HL-60 (cell line): Measurements from ENCODE around the gene CFAP58.

Experiments
- DNase-seq, 2 experiments: peaks; one replicate each; pipeline ENCODE4 v3.0.0-alpha.2; 2010 to 2020; ENCODE audit warnings: low read depth in 1 of 2, low spot score in 1 of 2
- H3K27ac ChIP-seq: fragments of 250-450 bp; sonication (Bioruptor Pico); replicated peaks from 2 replicates; pipeline ENCODE4 v1.5.1; 2020; ENCODE audit warnings: mild to moderate bottlenecking, moderate library complexity
- H3K27me3 ChIP-seq: fragments of 250-450 bp; sonication (Bioruptor Pico); 2 replicates; pipeline ENCODE4 v1.5.1; 2021; ENCODE audit warnings: mild to moderate bottlenecking, moderate library complexity; ENCODE audit not compliant: insufficient read depth, poor library complexity, severe bottlenecking
- H3K4me3 ChIP-seq: replicated peaks from 2 replicates; pipeline ENCODE4 v1.5.1; 2011; ENCODE audit warnings: mild to moderate bottlenecking, control low read depth, low read length; ENCODE audit not compliant: insufficient read depth
- GABPA ChIP-seq: IDR thresholded peaks from 2 replicates; pipeline ENCODE4 v1.6.1; 2012; ENCODE audit warnings: low read depth
- POLR2AphosphoS5 ChIP-seq: IDR thresholded peaks from 2 replicates; pipeline ENCODE4 v1.6.1; 2012; ENCODE audit warnings: low read depth
- SPI1 ChIP-seq: IDR thresholded peaks from 2 replicates; pipeline ENCODE4 v1.6.1; 2012; ENCODE audit warnings: low read depth, mild to moderate bottlenecking, borderline replicate concordance
- TF ChIP-seq, protein P1 (sequence below): IDR thresholded peaks from one replicate; pipeline ENCODE4 v1.5.1; 2011; ENCODE audit warnings: low read length, control low read depth, inconsistent platforms; ENCODE audit not compliant: insufficient read depth
- TF ChIP-seq, protein P2 (sequence below): IDR thresholded peaks from 2 replicates; pipeline ENCODE4 v1.6.1; 2012; ENCODE audit warnings: low read depth; ENCODE audit not compliant: insufficient replicate concordance

The CFAP58 gene

DNA sequence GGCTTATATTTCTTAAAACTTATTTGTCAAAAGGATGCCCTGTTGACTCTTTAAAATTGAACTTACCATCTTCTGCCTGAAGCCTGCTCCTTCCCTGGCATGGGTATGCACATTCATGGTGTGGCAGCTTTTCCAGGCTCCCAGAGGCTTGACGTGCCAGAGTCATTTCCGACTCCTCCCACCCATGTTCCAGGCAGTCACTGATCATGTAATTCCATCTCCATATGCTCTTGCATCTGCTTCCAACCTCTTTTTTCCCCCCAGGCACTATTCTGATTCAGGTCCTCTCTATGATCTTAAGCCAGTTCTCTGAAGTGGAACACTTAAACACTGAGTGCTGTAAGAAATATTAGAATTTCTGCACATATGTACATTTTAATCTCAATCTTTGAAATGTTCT lies 82.2 kb downstream of the CFAP58 start:
- Histone ChIP-seq H3K27me3 (no peaks in the 10 kb centered on the region), H3K27ac (no peak overlapping the region), H3K4me3 (no peak overlapping the region)
- no peak for DNase-seq
- no peak for TF ChIP-seq POLR2AphosphoS5

DNA sequence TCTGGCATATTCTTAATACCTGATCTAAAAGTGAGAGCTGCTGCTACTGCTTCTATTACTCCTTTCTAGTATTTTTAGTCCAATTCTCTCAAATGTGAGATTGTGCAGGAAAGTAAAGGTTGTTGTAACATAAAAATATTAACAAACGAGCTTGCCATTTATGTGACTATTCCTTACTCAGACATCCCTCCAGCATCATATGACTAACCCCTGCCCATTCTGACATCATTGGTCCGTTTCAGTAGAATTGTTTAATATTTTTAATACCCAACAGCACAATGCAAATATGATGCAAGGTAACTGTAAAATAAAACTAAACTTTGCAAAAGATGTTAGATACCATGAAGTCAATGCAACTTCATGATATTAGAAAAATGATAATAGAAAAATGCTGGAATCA lies 83.6 kb downstream of the CFAP58 start:
- no peak overlapping the region for H3K27ac ChIP-seq
- no peak for DNase-seq
- no peak for TF ChIP-seq SPI1
- TF ChIP-seq POLR2AphosphoS5: no peak
- H3K4me3 ChIP-seq: no peak overlapping the region
- H3K27me3 ChIP-seq: no peaks in the 10 kb centered on the region

DNA sequence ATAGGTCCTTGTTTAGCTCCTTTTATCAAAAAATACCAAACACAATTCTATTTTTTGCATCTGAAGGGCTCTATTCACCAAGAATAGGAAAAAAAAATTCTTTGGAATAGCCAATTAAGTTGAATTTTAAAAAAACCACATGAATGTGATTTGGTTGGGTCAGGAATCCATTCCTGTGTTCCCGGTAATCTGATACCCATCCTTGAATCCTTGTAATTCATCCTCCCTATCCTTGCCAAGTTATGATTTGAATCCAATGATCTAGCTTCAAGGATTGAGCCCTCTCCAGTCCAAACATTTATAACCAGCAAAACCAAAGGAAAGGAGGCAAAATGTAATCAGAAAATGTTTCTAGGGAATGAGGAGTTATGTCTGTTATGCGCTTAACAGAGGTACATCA lies 86.6 kb downstream of the CFAP58 start:
- no peak overlapping the region for H3K27ac ChIP-seq
- no peak overlapping the region for H3K4me3 ChIP-seq
- TF ChIP-seq GABPA (no peak), POLR2AphosphoS5 (no peak), SPI1 (no peak)
- TF ChIP-seq, protein P1, sequence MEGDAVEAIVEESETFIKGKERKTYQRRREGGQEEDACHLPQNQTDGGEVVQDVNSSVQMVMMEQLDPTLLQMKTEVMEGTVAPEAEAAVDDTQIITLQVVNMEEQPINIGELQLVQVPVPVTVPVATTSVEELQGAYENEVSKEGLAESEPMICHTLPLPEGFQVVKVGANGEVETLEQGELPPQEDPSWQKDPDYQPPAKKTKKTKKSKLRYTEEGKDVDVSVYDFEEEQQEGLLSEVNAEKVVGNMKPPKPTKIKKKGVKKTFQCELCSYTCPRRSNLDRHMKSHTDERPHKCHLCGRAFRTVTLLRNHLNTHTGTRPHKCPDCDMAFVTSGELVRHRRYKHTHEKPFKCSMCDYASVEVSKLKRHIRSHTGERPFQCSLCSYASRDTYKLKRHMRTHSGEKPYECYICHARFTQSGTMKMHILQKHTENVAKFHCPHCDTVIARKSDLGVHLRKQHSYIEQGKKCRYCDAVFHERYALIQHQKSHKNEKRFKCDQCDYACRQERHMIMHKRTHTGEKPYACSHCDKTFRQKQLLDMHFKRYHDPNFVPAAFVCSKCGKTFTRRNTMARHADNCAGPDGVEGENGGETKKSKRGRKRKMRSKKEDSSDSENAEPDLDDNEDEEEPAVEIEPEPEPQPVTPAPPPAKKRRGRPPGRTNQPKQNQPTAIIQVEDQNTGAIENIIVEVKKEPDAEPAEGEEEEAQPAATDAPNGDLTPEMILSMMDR: no peak
- TF ChIP-seq, protein P2, sequence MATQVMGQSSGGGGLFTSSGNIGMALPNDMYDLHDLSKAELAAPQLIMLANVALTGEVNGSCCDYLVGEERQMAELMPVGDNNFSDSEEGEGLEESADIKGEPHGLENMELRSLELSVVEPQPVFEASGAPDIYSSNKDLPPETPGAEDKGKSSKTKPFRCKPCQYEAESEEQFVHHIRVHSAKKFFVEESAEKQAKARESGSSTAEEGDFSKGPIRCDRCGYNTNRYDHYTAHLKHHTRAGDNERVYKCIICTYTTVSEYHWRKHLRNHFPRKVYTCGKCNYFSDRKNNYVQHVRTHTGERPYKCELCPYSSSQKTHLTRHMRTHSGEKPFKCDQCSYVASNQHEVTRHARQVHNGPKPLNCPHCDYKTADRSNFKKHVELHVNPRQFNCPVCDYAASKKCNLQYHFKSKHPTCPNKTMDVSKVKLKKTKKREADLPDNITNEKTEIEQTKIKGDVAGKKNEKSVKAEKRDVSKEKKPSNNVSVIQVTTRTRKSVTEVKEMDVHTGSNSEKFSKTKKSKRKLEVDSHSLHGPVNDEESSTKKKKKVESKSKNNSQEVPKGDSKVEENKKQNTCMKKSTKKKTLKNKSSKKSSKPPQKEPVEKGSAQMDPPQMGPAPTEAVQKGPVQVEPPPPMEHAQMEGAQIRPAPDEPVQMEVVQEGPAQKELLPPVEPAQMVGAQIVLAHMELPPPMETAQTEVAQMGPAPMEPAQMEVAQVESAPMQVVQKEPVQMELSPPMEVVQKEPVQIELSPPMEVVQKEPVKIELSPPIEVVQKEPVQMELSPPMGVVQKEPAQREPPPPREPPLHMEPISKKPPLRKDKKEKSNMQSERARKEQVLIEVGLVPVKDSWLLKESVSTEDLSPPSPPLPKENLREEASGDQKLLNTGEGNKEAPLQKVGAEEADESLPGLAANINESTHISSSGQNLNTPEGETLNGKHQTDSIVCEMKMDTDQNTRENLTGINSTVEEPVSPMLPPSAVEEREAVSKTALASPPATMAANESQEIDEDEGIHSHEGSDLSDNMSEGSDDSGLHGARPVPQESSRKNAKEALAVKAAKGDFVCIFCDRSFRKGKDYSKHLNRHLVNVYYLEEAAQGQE: no peak
- no peaks in the 10 kb centered on the region for H3K27me3 ChIP-seq
- no peak for DNase-seq

DNA sequence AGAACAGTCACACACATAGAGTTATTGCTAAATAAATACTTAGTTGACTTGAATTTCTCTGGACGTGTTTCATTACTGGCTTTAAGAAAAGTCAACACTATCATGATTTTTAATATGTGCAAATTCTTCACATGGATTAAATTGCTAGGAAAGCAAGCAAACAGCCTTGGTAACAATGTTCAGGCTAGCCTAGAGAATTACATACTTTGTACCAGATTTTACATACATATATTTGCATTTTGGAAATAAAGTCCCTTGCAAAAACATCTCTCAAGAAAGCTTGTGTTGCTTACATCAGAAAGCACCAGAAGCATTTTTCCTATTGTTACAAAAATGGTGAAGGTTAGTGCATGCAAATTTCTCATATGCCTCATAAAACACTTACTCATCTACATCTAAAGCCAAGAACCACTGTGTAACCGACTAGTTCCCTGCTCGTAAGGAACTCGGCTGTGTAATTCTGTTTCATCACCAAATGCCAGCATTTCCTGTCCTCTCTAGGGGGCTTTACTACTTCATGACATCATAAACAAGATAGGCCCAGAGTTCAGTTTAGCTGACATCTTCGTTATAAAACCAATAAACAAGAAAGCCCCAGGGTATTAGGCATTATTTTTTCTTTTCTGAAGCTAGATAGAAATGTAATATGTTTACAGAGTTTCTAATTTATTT lies 87.8 kb downstream of the CFAP58 start:
- DNase-seq: peak in 1 of 2 experiments; percentile 9
- Histone ChIP-seq H3K27ac (no peak overlapping the region), H3K27me3 (no peaks in the 10 kb centered on the region), H3K4me3 (no peak overlapping the region)
- peak; percentile 5; the same call in 1 of the 2 replicates for TF ChIP-seq SPI1
- no peak for TF ChIP-seq POLR2AphosphoS5

DNA sequence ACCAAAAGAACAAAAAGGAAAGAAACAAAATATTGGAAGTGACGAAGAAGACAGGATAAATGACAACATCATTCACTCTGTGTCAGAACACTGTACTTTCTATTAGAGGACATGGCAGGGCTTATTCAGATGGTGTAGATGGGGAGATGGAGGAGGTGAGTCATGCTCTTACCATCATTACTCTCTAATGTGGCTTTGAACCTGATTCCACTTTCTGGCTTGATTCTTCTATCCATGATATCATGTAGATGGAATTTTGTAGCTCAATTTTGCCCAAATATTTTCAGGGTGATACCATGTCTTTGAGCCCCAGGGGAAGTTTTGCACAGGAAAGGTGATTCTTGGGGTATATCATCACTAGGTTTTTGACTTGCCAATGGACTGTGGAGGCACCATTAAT lies 91.7 kb downstream of the CFAP58 start:
- no peak for DNase-seq
- Histone ChIP-seq H3K4me3 (no peak overlapping the region), H3K27me3 (peaks cover 6% of the 10 kb centered on the region), H3K27ac (no peak overlapping the region)
- TF ChIP-seq, protein P1: no peak
- TF ChIP-seq POLR2AphosphoS5 (no peak), GABPA (no peak), SPI1 (no peak)
- TF ChIP-seq, protein P2: no peak
